Stimulated activated naive CD4-positive, alpha-beta T cell treated with Interleukin-2 at 50 U/mL for 16 hours (primary cell): ENCODE measurements around the gene ZNF292.
"Not testable (repeated sequence)": the region's sequence is repeated elsewhere in the genome, so short reads cannot be mapped to it uniquely, and the experiment has no call there.

Experiments
- DNase-seq: peaks from one replicate; lab custom pipeline; 2025; lab: John Stamatoyannopoulos, UW

ZNF292 gene

DNA sequence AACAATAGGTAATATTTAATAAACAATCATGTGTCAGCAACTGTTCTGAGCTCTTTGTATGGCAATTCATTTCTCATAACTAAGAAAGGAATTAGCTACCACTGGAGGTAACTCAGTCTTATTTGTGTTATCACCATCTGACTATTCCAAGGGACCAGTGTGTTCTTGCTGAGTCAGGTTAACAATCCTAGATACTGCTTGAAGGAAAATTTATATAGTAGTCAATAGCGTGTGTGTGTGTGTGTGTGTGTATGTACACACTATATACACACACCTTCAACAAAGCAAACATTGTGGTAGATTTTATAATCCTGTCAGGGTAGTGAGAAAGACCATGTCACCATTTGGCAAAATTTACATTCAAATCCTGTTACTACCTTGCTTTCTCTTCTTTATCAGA lies 121.3 kb downstream of the ZNF292 start:
- no peak for DNase-seq

DNA sequence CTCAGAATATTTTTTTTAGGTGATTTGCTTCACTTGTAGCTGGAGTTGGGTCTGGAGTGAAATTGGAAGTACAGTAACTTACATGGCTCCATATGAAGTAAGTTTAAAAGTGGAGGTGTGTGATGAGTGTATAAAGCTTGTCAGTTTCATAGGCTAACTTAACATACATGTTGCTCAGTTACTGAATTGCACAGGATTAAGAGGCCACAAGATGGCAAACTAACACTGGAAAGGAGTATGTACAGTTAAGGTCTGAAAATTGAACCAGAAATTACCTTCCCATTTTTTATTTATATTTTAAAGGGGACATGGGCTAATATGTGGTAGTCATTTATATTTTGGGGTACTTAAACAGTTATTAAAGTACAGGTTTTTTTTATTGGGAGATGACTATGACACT lies 121.8 kb downstream of the ZNF292 start:
- no peak for DNase-seq

DNA sequence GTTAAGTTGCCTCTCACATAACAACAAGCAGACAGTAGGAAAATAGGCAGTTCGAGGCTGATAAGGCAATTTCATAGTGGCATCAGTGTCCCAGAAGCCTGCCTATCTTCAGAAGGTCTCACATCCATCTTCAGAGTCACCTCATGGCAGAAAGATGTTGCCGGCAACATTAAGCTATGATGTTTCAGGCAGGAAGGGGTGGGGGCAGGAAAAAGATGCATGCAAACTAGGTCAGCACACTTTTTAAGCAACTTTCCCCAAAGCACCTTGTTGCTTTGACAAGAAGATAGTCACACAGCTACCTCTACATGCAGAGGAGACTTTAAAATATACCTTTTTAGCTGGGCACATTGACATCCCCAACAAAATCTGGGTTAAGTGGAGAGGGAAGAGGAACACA lies 123.8 kb downstream of the ZNF292 start:
- no peak for DNase-seq

DNA sequence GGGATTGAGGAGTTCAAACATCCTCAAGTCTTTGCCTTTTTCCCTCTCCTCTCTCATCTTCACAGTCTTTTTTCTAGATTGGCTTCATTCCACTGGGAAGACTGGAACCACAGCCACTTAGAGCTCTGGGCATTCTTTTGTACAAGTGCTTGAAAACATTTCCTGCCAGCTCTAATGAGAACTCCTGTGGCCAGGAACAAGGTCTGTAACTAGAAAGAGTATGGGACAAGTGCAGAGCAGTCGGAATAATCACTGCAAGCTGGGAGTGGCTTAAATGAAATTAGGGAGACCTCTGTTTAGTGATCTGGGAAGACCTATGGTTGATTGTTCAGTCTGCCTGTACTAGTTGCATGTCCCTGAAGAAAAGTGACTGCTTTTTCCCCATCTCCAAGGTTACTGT lies 126.1 kb downstream of the ZNF292 start:
- no peak for DNase-seq

DNA sequence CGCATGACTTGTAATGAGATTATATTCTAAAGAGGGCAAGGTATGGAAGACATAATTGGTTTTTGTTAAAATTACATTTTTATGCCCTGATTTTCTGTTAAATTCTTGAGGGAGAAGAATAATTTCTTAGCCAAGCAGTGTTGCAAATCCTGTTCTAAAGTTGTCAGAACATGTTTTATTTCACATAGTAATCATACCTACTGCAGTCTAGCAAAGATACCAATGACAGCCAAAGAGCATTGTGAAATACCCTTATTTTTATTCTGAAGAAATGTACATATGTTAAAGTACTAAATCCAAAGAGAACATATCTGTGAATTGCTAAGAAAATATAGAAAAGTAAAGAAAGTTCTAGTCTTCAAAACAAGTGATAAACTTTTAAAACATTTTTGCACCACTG lies 127.4 kb downstream of the ZNF292 start:
- DNase-seq, result no peak

DNA sequence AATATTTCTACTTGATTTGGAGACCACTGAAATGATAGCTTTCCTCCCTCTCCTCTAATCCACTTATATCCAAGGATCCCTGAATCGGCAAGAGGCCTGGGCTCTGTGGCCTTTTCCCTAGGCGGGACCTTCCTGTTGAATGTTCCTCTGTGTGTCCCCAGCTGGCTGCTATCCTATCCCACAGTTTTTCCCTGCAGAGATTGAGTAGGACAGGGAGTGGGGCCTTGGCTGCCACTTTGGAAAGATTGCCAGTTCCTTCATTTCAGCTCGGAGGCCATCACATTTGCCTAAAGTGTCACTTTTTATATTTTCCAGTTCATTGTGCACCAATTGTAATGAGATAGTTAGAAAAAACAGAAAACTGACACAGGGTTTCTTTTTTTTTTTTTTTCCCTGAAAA lies 128.1 kb downstream of the ZNF292 start:
- no peak for DNase-seq

DNA sequence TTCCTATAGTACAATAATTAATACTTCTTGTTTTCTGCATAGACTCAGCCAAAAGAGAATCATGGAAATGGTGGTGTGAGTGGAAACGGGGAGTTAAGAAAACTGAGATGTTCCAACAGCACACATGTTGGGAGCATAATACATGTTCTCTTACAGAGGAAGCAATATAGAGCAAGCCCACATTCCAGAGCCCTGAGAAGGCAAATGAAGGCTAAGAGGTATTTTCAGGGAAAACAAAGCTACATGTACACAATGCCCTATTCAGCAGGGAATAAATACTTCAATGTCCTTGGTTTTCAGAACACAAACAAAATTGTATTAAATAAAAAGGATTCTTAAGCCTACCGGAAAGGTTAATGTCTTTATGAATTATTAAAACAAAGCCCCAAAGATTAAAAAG lies 131.9 kb downstream of the ZNF292 start:
- no peak for DNase-seq

DNA sequence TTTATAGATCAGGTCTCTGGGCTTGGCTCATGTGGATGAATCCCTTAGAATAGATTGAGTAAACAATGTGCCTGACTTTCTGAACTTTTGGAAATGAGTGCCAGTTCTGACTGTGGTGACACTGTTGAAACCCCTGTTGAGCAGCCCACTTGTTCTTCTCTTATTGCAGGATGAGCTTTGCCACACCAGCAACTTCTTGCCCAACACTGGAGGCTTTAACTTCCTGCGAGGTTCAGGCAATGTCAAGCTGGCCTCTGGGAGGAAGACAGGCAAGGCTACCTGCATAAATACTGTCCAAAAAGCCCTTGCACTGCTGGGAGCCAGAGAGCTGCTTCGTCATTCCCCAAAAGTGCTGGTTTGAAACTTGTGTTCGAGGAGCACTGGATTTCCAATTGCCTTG lies 134.2 kb downstream of the ZNF292 start:
- no peak for DNase-seq

DNA sequence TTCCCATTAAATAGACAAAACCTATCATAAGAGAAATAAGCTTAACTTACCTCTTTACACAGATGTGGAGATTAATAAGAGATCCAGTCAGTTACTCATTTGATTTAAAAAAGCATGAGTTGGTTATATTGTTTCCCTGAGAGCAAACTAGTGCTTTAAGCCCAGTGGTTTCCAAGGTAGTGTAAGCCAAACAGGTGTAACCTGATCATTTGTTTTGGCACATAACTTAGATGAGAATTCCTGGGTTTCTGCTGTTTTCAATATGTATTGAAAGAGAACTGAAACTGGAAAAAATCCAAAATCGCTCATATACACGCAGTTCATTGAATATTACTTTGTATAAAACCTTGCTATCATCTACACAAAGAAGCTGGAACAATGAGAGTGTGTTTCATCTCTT lies 136.5 kb downstream of the ZNF292 start:
- DNase-seq, result no peak

DNA sequence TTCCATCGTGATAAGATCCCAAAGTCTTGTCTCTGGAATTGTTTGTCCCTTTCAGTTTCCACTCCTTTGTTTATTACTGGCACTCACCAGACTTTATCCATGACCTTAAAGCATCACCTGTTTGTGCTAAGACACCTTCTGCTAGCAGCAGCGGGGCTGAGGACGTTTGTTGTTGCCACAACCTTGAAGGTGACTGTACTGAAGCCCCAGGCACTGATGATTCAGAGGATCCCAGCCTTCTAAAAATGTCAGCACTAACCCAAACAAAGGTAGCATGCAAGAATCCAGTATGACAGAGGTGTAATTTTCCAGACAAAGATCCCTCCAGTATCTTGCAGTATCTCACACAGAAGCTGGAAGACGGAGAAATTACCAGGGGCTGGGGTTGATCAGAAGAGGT lies 138.2 kb downstream of the ZNF292 start:
- no peak for DNase-seq

DNA sequence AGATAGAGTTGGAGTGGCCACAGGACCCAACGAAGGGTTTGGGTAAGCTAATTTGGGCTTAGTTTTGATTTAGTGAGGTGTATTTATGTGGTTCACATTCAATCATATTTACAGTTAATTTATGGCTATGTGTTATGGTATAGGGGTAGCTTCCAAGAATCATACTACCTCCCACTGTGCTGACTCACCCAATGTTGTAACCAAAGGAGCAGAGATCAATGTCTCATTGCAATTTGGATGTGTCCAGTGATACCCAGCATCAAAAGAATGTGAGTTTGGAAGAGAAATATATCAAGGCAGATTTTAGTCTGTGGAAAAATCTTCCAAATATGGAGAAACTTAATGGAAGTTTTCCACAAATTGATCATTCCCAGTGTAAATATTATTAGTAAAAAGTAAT lies 141.8 kb downstream of the ZNF292 start:
- no peak for DNase-seq

DNA sequence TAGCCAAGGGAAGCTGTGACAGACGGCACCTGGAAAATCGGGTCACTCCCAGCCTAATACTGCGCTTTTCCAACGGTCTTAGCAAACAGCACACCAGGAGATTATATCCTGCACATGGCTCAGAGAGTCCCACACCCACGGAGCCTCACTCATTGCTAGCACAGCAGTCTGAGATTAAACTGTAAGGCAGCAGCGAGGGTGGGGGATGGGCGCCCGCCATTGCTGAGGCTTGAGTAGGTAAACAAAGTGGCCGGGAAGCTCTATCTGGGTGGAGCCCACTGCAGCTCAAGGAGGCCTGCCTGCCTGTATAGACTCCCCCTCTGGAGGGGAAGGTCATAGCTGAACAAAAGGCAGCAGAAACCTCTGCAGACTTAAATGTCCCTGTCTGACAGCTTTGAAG lies 145.9 kb downstream of the ZNF292 start:
- DNase-seq, result not testable (repeated sequence)

DNA sequence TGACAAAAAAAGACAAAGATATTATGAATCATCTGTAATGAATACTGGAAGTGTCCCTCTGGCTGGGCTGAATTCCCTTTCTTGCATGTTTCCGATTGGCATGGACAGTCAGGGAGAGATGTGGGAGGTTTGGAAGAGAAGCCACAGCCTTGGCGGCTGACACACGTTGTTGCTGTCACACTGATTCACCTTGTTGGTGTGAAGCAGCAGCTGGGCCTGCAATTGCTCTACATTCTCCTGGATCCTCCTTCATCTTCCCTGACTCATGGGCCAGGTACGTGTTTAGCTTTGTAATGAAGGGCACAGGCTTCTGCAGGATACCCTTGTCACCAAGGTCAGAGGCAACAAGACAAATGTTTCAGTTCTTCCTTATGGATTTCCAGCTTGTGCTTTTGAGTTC lies 153.6 kb downstream of the ZNF292 start:
- no peak for DNase-seq

DNA sequence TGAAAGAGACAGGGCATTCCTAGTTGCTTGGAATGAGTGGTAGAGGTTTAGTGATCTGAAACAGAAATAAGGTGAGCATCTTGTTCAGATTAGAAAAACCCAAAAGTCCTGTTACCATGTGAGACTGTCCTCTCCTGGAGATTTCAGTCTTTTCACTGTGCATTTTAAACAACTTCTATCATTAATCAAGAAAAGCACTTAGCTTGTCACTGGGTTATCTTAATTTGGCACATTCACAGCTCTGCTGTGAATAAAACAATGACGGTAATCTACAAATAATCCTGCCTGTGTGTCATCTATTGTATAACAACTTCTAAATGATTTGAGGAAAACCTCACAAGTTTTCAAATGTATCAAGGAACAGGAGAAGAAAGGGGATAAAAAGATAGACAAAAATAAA lies 157.5 kb downstream of the ZNF292 start:
- DNase-seq, result no peak
